ENCODE measurements around the gene KCNMB1. TPM values are rescaled to one million over a fixed set of nuclear protein-coding genes. Genes with fewer than 3 reads are reported as not detected.

Gene KCNMB1
- total RNA-seq, 1 donor from 2014 or later: 0.47 TPM

DNA sequence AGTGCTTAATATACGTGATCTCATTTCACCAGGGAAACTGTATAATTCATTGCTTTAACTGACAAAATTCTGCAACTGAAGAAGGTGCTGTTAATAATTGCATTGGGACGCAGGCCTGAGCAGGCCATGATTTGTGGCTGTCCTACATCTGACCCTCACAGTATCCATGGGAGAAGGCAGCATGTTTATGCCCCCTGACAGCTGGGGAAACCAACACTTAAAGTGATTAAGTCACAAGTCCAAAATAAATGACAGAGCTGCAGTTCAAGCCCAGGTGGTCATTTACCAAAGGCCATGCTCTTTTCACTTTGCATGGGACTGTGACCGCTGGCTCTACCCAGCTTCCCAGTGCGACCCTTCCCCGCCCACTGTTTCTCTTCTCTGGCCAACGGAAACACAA, 30.5 kb upstream of the KCNMB1 start:
- DNase-seq: no peak
- intact Hi-C loops (cut with micrococcal nuclease): loop anchor here (5.0 kb wide), 1 partner anchor 152 kb away; no protein-coding TSS in a partner anchor
- ATAC-seq: no peak

DNA sequence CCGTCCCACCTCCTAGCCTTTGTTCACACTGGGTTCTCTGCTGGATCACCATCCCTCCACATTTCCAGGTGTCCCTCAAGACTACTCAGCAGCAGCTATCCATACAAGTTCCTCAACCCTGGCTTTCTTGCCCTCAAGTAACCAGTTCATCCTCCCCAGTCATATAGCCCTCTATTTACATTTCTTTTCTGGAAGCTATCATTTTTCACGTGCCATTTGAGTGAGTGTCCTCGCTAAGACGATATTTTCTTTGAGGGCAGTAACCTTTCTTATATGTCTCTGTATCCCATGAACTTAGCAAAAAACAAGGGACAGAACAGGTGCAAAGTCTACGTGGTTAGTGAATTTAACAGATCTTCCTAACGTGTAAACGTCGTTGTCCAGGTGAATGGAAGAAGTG, 29.6 kb upstream of the KCNMB1 start:
- DNase-seq (no peak), ATAC-seq (no peak)
- intact Hi-C loops (cut with micrococcal nuclease): no loop called here

DNA sequence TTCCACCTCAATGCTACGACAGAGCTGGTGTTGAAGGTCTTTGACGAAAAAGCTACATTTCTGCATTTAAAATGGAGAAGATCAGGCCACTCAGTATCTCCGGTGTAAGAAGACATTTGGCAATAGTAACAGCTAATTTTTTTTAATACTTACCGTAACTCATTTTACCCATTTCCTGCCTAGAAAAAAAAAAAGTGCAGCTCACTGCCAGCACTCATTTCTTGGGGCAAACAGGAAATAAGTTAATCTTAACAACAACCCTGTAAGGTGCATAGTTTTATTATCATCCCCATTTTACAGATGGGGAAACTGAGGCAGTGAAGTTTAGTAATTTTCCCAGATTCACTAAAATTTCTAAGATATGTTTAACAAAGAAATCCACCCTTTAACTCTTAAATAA, 27.4 kb upstream of the KCNMB1 start:
- intact Hi-C loops (cut with micrococcal nuclease): no loop called here
- ATAC-seq (no peak), DNase-seq (no peak)

DNA sequence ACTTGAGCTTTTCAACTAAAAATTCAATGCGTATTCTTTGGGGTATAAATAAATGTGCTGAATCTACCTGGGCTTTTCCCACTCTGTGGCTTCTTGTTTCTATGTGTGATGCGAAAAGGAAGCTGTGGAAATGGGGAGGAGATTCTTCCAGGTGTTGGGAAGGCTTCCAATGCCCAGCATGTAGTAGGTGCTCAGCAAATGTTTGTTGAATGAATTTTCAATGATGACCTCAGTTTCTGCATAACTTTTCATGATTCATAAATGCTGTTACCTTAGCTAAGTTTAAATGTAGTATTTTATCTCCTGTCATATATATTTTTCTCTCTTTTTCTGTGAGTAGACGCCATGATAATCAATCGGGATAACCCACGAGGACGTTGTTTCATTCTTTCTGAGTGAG, 25.6 kb upstream of the KCNMB1 start:
- intact Hi-C loops (cut with micrococcal nuclease): no loop called here
- DNase-seq (no peak), ATAC-seq (no peak)

DNA sequence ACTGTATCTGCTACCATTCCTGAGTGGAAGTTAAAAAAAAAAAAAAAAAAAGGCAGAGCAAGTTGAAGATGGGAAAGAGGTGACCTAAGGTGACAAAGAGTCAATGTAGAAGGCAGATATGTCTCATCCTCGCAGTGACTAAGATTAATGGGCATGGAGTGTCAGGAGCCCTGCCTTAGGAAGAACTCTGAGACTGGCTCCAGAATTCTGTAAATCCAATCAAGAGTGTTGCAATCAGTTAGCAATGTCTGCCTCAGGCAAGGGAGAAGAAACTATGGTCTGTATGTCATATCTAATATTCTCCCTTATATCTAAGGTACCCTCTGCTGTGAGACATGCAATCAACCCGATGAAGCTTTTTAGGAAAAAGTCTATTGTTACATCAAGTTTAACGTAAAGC, 24.7 kb upstream of the KCNMB1 start:
- intact Hi-C loops (cut with micrococcal nuclease): no loop called here

DNA sequence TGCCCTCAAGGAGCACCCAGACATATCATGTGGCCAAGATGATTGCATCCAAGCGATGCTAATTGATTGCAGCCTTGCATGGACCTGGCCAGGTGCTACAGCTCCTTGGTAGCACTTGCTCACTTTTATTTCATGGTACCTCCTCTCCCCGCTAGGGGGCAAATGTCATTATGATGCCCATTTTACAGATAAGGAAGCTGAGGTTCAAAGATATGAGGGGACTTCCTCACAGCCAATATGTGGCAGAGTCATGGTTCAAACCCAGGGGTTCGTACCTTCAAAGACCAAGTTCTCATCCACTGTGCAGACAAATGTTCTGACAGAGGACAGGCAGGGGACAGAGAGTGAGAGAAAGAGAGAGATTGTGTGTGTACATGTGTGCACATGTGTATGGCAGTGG, 21.9 kb upstream of the KCNMB1 start:
- DNase-seq: no peak
- ATAC-seq: no peak
- intact Hi-C loops (cut with micrococcal nuclease): no loop called here

More for the DNA sequence above, 24.7 kb upstream of the KCNMB1 start:
- no peak for ATAC-seq
- DNase-seq: no peak

DNA sequence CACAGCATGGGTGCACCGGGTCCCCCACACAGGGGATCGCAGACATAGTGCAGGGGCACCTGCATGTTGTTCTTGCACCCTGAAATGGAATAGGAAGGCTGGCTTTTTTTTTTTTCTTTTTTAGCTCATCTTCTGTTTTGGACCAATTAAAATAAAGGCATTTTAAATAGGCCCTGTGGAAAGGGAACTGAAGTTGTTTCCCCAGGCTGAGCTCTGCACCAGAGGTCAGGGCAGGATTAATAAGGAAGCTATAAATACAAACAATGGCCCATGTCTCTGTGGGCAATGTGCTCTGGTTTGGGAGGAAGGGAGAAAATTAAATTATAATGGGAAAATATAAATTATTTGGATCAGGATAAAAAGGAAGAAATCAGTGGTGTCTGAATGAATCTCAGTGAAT, 21.2 kb upstream of the KCNMB1 start:
- ATAC-seq: no peak
- intact Hi-C loops (cut with micrococcal nuclease): no loop called here
- no peak for DNase-seq

DNA sequence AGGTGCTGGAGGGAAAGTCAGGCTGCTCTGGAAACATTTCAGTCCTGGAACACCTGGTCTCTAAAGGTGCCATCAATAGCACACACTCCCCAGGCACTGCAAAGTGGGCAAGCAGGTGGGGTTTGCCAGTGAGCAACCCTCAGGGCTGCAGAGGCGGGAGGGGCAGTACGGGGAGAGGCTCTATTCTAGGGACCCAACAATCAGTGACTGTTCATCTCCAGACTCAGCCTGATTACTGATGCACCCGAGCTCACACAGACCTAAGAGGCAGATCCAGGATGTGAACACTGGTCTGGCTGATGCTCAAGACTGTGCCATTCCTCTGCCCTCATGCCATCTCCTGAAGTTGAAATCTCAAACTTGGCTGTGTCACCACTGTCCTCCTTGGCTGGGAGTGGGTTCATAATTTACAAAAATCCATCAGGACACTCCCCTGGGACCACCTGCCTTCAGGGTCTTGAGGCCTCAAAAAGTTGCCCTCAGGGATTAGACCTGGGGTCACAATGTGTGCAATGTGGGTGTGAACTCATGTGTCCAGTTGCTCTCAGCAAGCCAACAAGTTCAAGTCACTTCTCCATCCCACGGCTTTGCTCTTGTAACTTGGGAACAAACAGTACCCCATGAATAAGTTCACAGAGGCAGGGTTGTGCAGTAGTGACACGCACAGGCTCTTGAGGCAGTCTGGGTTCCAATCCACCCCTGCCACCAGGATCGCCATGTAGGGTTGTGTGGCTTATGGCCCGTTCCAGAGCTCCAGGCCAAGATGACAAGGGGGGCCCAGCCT, 19.9 kb upstream of the KCNMB1 start:
- no peak for DNase-seq
- intact Hi-C loops (cut with micrococcal nuclease): no loop called here
- ATAC-seq: no peak

DNA sequence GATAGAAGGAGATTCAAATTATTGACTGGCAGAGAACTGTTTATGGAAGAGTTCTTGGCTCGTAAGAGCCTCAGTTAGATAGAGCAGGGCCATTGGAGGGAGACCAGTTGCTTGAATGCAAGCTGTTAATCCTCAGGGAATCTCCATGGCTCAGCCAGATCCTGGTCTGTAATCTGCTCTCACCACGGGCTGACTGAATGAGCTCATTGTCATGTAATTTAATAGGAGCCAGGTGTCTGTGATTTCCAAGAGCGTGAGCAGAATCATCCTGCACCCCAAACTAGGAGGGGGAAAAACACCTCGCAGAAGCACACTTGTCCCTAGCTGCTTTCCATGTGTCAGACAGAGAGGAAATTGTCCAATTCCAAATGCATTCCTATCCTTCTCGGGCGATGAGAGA, 19.1 kb upstream of the KCNMB1 start:
- intact Hi-C loops (cut with micrococcal nuclease): no loop called here
- ATAC-seq: peak; percentile 90
- no peak for DNase-seq

DNA sequence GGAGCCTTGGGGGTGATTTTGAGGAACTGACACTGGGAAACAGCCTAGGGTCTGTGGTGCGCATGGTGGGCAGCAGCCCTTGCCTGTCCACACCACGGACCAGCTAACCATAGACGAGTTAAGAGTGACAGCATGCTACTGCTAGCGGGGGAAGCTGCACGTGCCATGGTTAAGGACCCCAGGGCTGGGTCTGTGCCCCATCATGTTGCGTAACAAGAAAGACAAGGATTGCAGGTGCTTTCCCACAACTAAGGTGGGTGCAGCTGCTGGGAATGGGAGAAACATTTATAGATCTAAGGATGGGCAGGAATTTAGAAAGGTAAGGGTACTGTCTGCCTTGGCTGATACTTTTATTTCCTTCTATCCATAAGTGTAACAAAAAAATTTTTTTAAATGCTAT, 17.9 kb upstream of the KCNMB1 start:
- intact Hi-C loops (cut with micrococcal nuclease): no loop called here
- ATAC-seq (no peak), DNase-seq (no peak)

DNA sequence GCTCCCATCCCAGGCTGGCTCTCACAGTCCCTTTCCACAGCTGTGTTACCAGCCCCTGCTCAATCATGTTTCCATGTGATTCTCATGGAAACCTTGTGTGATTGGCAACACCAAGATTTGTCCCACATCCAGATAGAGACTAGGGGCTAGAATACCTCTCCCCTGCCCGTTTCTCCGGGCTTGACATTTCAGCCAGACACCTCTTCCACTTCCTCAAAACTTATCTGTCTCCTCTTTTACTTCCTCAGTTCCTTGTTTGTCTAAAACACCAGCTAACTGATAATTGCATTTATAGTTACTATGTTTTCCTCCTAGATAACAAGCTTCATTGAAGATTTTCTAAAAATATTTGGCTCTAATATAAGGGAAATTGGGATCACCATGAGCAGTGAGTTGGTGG, 16.6 kb upstream of the KCNMB1 start:
- no peak for ATAC-seq
- intact Hi-C loops (cut with micrococcal nuclease): no loop called here
- no peak for DNase-seq

DNA sequence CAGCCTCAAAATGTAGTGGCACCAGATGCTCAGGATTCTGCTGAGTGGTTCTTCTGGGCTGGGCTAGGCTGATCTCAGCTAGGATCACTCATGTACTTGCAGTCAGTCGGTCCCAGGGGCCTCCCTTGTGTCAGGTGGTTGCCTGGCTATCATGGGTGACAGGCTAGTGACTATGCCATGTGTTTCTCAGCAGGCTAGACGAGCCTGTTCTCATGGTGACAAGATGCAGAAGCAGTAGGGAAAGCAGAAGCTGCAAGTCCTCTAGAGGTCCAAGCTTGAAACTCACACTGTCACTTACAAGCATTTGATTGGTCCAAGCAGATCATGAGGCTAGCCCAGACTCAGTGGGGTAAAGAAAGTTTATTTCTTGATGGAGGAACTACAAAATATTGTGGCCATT, 15.2 kb upstream of the KCNMB1 start:
- DNase-seq (no peak), ATAC-seq (peak; percentile 26)
- intact Hi-C loops (cut with micrococcal nuclease): no loop called here

DNA sequence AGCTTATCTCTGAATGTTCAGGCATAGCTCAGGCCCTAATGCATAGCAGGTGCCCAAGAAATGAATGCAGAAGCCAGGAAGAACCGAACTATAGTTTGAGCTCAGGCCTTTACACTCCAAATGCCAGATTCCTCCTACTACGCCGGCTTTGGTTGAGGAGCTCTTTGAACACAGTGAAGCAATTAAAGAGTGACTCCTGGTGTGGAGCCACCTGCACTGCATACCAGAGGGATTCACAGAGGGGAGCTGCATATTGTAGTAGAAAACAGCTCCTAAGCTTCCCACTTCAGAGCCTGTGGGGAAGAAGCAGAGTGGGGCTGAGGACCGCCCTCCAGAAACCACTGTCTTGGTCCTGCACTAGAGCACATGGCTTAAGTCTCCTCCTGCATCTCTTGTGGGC, 14.5 kb upstream of the KCNMB1 start:
- DNase-seq: no peak
- intact Hi-C loops (cut with micrococcal nuclease): no loop called here

DNA sequence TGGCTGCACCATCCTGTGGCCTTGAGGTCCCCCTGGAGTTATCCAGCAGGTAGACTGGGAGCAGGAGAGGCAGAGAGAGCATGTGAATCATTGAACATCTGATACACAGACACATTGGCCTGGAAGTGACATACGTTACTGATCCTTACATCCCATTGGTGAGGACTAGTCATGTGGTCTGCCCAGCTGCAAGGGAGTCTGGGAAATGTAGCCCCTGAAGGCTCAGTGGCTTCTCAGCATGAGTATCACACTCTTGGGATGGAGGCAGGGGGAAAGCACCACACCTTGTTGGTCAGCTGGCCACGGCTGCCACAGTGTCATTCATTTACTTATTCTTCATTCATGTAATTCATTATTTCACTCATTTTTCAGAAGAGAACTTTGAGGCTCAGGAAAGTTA, 13.3 kb upstream of the KCNMB1 start:
- ATAC-seq (no peak), DNase-seq (no peak)
- intact Hi-C loops (cut with micrococcal nuclease): no loop called here

More for the DNA sequence above, 14.5 kb upstream of the KCNMB1 start:
- no peak for ATAC-seq

DNA sequence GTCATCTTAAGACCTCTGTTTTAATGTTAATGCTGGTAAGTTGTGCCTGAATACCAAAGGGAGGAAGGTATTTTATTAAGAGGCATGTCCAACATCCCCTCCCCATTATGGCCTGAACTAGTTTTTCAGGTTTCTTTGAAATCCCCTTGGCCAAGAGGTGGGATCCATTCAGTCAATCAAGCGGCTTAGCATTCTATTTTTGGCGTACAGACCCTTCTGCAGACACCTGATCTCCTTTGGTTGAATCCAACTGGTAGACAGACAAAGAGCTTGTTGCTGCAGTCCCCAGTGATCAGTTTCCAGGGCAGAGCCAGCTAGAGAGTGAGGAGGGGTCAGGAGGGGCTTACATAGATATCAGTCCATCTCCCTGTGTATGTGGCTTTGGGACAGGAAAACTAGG, 7.9 kb upstream of the KCNMB1 start:
- ATAC-seq (no peak), DNase-seq (no peak)
- intact Hi-C loops (cut with micrococcal nuclease): no loop called here

DNA sequence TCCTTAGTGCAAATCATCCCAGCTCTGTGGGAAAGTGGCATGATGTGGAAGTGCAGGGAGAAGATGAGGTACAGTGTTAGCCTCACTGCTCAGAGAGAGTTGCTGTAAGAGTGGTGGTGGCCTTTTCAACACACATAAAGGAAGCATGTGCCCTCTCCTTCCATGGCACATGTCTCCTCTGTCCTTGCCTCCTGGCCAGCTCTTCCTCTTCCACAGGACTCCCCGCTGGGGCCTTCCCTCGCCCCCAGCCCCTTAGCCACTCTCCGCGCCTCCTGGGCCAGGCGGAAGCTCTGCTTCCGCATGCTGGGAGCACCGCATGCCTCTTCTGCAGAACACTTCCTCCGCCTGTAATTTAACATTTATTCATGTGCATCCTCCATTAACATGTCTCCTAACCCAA, 4.8 kb upstream of the KCNMB1 start:
- ATAC-seq (no peak), DNase-seq (no peak)
- intact Hi-C loops (cut with micrococcal nuclease): no loop called here

DNA sequence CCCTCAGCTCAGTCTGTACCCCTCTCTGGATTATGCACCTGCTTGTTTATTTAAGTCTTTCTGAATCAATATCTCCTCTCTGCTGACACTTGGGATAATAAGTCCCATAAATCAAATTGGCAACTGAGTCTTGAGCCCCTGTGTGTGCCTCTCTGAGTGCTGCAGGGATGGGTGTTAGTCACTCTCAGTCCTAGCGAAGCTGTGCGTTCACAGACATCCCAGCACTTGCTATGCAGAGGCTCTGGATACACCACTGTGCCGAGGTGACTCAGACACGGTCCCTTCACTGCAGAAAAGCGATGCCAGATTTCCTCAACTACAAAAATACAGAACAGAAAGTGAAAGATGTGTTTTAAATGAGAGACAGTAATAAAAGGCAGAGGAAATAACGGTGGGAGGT, 4.1 kb upstream of the KCNMB1 start:
- no peak for DNase-seq
- no peak for ATAC-seq
- intact Hi-C loops (cut with micrococcal nuclease): no loop called here

DNA sequence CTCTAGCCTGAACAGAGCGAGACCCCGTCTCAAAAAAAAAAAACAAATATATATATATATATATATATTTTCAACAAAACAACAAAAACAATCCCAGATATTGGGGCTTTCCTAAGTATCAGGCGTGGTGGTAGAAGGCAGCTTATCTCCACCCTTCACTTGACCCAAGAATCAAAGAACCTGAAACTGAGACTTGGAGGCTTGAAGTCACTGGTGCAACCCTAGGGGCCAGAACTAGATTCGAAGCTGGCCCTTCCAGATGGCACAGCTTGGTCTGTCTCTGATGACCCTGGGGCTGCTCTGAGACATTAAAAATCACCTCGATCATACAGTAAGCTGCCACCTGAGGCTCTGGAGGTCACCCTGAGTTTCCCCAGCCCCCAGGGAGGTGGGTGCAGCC, 1.3 kb upstream of the KCNMB1 start:
- no peak for ATAC-seq
- intact Hi-C loops (cut with micrococcal nuclease): no loop called here
- DNase-seq: no peak

DNA sequence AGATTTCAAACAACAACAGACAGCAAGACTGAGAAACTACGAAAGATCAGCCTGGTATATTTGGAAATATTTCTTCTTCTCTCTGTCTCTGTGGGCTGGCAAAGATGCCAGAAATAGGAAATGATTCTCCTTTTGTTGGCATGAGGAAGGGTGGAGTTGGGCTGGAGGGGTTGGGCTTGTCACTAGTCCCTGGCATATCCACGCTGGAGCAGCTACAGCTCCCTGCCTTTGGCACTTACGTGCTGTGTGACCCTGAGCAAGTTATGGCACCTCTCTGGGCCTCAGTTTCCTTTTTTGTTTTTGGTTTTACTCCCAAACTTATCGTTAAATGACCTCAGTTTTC, 354 bp upstream of the KCNMB1 start:
- intact Hi-C loops (cut with micrococcal nuclease): no loop called here
- DNase-seq (no peak), ATAC-seq (peak; percentile 61)

DNA sequence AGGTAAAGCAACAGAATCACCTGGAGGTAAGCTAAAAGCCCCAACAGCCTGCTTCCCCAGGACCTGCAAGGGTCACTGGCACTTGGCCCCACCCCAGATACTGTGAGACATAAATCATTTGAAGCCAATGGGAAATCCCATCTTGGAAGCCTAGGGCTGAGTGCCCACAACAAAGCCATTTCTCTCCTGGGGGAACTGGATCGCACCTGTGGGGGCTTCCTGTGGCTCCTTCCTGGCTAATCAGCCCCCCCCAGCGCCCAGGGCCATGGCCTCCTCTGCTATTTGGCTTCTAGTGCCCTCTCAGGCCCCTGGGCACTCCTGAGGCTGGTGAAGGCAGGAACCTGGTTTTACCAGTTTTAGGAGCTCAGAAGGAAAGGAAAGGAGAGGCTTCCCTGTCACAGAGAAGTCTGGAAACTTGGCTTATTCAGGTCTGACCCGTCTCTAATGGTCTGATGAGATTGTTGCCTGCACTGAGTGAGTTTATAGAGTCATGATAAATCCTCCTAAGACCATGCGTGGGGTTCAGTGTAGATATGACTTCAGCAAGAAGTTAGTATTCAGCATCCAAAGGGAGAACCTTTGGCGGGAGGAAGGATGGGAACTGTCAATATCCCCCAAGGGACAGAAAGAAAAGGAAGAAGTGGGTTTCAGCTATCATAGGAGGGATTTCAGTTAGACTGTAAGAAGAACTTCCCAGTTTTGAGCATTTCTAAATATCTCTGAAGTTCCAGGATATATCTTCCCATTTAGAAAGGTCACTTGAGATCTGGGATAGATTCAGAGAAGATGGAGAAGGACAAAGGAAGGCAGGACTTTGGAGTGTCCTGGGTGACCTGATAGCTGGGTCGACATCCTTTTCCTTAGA, 1.2 kb downstream of the KCNMB1 start:
- intact Hi-C loops (cut with micrococcal nuclease): no loop called here
- DNase-seq (no peak), ATAC-seq (no peak)

Measured in left ventricle myocardium superior (tissue), 1 donor.